Prostate gland (tissue), 2 donors: Measurements from ENCODE around the gene CELF2.

ENCODE experiments used
- CTCF ChIP-seq, 4 experiments: fragments of 200-600 bp in 2 of 4; fragments of 450-650 bp in 2 of 4; sonication (generic) in 2 of 4; IDR thresholded peaks; 1 replicate in 3 of 4; 2 replicates in 1 of 4; pipeline ENCODE4 v1.5.1; 2016 to 2019; ENCODE audit warnings: antibody characterized with exemption in 4 of 4, mild to moderate bottlenecking in 2 of 4, moderate library complexity in 2 of 4
- POLR2AphosphoS5 ChIP-seq: sonication (generic); formaldehyde crosslinking; IDR thresholded peaks from one replicate; pipeline ENCODE4 v1.6.1; 2017; ENCODE audit warnings: antibody characterized with exemption

- no peak for TF ChIP-seq POLR2AphosphoS5
- TF ChIP-seq CTCF (IDR thresholded peaks at IDR 0.05), result no peak
Observed at GRCh38 chr10:11066520-11066919, 48.8 kb downstream of the CELF2 start.
